ENCODE measurements around the gene MACROD2.
"Not testable (repeated sequence)": the region's sequence is repeated elsewhere in the genome, so short reads cannot be mapped to it uniquely, and the experiment has no call there.

The MACROD2 gene

DNA sequence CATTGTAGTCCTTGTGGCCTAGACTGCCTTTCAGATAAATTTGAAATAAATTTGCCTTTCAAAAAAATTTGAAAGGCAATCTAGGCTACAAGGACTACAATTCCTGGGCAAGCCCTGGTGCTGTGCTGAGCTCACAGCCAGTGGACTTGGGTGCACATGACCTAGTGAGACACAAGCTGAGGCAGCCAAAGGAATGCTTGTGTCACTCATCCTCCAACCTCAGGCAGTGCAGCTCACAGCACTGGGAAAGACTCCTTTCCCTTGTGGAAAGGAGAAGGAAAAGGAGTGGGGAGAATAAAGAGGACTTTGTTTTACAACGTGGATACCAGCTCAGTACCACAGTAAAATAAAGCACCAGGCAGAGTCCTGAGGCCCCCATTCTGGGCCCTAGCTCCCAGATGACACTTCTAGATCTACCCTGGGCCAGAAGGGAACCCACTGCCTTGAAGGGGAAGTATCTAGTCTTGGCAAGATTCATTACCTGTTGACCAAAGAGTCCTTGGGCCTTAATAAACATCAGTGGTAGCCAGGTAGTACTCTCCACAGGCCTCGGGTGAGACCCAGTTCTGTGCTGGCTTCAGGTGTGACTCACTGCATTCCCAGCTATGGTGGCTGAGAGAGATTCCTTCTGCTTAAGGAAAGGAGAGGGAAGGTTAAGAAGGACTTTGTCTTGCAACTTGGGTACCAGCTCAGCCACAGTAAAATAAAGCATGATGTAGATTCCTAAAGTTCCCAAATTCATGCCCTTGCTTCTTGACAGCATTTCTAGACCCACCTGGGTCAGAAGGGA is 1001.8 kb downstream of the MACROD2 start:
- DNase-seq (ENCODE audit: low spot score), result no peak

DNA sequence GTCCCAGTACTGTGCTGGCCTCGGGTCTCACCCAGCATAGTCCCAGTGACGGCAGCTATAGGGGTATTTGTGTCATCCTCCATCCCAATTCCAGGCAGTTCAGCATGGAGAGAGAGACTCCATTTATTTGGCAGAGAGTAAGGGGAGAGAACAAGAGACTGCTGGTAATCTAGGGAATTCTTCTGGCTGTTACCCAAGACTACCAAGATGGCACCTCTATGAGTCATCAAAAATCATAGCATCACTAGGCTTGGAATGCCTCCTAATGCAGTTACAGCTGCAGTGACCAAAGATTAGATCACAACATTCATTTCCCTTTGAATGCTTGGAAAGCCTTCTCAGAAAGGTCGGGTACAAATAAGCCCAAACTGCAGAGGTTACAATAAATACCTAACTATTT is 1002.5 kb downstream of the MACROD2 start:
- no peak for DNase-seq (ENCODE audit: low spot score)

DNA sequence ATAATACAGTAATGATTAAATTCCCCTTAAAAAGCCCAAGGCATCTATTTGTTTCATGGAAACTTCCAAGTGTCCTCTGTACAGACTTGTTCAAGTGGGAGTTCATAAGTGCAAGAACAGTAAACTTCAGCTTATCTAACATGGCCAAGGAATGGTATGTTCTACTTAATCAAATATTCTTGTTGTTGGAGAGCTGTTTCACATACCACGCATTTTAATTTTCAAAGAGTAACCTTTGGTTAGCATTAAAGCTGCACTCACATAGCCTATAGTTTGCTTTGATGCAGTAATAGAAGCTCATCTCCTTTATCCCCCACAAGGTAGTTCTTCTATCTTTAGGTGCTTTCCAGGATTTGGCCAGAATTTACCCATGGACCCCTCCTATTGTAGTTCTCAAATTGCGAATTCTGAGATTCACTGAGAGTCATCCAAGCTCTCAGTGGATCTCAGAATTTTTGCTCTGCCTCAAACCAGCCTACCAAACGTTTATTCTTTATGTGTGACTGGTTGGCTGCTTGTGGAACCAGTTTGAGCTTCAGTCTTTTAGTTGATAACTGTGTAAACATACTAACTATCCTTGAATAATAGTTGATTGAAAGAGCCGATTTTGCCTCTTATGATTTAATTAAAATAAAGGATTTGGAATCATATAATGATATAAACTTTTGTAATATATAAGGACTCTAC is 1010.1 kb downstream of the MACROD2 start:
- no peak for DNase-seq (ENCODE audit: low spot score)

DNA sequence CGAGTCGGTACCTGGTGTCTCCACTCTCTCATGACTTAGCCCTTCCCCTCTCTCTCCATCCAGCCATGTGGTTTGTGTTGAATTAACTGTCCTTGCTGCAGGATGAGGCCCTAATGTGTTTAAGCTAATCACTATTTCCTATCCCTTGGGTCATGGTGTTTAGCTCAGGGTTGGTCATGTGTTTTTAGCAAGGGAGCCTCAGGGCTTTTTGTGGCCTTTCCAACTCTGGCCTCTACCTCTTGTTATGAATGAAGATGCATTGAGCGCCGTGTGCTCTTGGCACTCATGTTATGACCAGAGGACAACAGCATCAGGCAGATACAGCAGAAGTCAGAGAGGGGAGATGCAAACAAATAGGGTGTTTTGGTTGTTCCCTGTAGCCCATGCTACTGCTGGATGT is 1016.3 kb downstream of the MACROD2 start:
- DNase-seq (ENCODE audit: low spot score), result no peak

DNA sequence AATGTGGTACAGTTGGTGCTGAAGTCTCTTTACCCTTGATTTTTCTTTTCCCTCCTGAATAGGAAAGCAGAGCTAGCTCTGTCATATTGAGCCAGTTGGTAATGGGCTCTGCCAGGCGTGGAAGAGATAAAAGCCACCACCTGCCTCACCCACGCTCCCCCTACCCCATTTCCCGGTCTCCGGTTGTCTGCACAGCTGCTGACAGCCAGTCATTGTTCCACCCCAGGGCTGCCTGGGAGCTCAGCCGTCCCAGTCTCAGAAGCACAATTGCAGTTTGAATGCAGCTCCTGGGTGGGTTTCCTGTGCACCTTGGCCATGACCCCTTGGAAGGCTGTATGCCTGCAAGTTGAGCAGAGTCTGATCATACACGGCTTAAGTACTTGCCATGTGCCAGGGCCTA is 1017.2 kb downstream of the MACROD2 start:
- no peak for DNase-seq (ENCODE audit: low spot score)

DNA sequence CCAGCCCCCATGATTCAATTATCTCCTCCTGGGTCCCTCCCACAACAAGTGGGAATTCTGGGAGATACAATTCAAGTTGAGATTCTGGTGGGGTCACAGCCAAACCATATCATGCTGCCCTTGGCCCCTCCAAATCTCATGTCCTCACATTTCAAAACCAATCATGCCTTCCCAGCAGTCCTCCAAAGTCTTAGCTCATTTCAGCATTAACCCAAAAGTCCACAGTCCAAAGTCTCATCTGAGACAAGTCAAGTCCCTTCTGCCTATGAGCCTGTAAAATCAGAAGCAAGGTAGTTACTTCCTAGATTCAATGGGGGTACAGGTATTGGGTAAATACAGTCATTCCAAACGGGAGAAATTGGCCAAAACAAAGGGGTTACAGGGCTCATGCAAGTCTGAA is 1021.6 kb downstream of the MACROD2 start:
- not testable (repeated sequence) for DNase-seq (ENCODE audit: low spot score)

DNA sequence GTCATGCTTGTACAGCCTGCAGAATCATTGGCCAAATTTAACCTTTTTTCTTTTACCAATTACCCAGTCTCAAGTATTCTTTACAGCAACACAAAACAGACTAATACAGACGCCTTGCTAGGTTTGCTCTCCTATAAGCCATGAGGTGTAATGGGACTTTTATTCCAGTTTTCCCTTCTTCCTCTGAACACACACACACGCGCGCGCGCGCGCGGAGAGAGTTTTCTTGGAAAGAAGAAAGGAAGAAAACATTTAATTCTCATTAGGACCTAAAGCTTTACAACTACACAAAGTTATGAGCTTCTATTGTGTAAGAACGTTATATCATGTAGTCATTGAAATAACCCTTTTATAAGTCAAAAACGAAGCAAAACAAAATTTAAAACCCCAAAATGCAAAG is 1023.6 kb downstream of the MACROD2 start:
- DNase-seq (ENCODE audit: low spot score), result no peak

DNA sequence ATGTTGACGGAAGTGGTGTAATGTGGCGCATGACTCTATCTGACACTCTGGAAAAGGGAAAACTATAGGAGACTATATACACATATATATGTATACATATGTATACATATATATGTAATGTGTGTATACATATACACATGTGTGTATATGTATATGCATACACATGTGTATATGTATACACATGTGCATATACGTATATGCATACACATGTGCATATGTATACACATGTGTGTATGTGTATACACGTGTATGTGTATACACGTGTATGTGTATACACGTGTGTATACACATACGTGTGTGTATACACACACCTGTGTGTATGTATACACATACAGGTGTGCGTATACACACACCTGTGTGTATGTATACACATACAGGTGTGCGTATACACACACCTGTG is 1025.5 kb downstream of the MACROD2 start:
- no peak for DNase-seq (ENCODE audit: low spot score)

DNA sequence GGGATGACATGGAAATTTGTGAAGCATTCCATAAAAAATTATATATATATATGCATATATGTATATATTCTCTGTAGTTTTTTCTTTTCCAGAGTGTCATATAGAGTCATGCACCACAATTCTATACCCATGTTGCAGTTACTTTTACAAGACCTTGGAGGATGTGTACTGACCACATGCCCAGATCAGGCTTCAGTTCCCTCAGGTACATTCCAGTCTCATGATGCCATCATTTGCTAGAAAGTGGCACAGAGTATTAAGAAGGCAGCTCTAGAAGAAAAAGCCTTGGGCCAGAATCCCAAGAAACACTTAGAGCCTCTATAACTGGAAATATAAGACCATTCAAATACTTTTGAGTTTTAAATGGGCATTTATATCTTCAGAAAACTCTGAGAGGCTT is 1027.6 kb downstream of the MACROD2 start:
- DNase-seq (ENCODE audit: low spot score), result no peak

DNA sequence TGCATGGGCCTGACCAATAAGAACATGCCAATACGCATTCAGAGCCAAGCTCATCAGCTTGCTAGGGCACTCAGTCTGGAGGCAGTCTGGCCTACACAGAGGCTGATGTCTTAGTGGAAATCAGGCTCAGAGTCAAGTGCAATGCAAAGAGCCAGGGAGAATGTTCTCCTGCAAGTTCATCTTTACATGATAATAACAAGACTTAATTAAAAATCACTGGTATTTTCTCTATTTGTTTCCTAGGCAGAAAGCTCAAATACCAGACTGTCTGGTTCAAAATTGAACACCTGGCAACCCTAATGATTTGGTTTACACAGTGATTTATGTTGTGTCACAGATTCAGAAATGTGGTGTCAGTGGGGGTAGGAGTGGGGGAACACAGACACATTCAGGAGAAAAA is 1031.4 kb downstream of the MACROD2 start:
- DNase-seq (ENCODE audit: low spot score), result no peak

DNA sequence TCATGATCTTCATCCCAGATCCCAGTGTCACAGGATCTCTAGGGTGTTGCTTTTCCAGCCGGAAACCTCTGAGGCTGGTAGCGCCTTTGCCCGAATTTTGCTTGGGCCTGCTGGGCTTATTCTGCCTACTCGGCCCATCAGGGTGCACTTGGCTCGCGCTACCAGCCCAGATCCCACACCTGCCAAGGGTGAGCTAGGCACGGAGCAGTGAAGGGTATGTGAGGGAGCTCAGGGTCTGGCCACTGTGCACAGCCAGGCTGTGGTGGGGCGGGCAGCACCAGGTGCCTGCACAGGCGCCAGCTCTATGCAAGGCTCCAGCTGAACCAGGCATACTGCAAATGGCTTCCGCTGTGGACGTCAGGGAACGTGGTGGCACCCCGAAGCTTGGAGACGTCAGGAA is 1035.5 kb downstream of the MACROD2 start:
- DNase-seq (ENCODE audit: low spot score), result no peak

DNA sequence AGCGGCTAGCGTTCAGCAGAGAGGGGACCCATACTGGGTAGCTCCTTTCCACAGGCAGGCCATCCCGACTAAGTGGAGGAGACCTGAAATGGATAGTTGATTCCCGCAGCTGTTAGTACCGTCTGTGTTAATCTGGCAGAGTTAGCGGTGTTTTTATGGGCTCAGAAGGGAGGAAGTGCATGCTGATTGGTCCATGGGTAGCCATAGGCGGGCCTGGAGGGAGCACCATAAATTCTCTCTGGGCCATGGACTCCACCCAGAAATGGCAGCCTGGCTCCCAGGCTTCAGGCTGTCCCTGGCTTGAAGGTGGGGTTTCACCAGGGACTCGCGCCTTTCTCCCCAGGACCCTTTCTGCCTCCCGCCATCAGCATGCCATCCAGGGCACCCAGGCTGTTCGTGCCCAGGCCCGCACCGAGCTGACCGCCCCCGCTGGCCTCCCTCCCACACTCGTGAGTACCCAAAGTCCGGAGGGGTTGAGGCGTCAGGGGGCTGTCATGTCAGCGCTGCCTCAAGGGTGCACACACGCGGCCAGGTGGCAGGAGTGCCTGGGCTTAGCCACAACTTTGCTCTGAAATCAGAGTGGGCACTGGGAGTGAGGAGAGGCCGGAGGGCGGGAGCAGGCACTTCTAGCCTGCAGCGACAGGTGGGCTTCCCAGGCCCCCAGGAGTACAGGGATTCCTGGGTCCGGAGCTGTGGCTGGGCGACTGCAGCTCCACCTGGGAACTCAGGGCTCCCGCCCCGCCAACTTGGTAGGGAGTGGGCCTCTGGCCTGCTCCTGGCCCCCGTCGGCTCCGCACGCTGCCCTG is 1036.4 kb downstream of the MACROD2 start:
- DNase-seq (ENCODE audit: low spot score), result no peak

DNA sequence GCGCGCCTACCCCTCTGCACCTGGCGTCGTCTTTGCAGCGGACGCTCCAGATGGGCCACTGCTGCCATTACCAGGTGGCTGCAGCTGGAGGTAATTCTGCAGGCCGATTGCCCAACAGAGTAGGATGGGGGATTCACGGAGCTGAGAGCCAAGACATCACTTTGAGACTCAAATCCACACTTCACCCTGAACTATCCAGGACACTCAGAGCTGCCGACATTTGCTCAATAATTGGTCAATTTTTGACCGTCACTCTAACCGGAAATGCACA is 1037.0 kb downstream of the MACROD2 start:
- no peak for DNase-seq (ENCODE audit: low spot score)

DNA sequence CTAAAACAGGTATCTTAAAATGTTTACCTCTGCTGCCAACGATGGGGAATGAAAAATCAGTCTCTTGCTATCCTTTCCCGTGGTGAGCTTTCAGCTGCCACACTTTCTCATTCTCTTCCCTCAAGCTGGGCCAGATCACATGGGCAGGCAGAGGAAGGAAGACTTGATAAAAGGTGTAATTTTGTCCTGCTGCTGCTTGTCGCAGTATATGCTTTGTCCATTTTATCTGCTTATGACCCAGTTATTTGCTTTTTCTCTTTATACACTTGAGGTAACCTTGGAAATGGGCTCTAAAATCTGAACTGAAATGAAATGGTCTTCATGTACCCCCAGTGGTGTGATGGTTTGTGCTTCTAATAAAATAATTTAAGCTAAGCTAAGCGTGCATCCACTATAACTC is 1038.0 kb downstream of the MACROD2 start:
- DNase-seq (ENCODE audit: low spot score), result no peak

DNA sequence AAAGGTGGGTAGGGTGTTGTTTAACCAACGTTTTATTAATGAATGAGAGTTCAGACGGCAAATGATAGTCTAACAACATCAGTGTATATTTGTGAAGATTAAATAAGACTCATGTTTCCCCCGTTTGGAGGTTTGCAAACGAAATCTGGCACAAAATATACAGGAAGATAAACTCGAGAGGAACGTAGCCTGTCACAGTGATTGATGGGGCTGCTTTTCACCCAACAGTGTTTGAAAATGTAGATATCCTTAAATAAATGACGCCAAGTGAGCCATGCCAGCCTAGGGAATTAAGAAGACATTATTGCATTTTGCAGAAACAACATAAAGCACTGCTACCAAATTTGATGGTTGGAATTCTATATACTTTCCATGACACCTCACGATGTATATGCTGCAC is 1038.6 kb downstream of the MACROD2 start:
- no peak for DNase-seq (ENCODE audit: low spot score)

DNA sequence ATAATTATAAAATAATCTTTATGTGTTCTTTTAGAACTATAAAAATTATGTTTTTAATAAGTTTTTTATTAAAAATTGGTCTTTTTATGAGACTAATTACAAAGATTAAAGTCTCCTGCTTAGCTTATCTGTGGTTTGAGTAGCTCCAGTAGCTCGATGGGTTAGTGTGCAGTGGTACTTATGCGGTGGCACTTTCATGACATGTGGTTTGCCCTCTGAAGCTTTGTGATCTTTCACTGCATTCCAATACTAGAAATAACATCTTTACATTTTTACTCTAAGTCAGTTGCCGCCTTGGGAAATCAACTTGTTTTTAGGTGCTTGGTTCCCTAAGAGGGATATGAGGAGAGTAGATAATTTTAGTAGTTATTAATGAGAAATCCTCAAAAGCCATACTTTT is 1041.6 kb downstream of the MACROD2 start:
- DNase-seq (ENCODE audit: low spot score), result no peak

DNA sequence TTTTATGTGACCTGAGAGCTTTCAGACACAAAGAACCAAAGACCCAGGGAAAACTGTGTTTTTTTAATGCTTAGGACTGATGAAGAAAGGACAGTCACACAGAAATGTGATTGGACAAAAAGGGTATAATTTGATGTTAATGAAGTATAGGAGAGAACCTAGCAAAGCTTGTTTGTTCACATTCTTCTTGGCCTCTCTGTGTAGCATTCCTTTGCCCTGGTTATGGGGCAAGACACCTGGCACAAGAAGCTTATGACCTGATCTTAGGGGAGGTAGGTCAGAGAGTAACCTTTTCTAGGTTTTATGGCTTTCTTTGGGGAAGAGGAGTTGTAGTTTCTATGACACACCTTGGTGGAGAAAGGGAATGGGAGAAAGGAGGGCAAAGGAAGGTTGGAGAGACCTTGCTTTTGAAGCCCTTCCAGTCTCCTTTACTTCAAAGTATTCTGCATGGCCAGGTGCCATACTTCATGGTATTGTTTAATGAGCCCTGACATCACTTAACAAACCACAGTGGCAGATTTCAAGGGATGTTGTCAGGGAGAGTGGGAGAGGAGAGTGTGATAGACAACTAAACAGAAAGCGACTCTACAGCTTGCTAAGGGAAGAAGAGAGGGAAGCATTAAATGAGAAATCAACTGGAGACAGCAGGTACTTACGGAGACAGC is 1043.9 kb downstream of the MACROD2 start:
- DNase-seq (ENCODE audit: low spot score), result no peak

DNA sequence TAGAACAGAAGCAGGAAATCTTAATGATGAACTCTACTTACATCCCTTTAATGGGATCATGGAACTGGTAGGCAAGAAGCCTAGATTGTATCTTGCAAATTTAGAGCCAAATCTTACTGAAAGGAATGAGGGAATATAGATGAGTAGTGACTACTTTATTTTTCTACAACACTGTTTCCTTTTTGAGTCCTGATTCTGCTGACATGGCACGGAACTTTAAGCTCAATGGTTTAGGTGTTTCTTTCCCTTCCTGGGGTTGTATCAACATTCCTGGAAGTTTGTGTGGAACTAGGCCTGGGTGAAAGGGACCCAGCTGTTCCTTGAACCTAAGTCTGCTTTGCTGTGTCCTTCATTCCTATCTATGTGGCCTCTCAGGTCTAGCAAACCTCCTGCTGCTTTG is 1047.4 kb downstream of the MACROD2 start:
- no peak for DNase-seq (ENCODE audit: low spot score)

DNA sequence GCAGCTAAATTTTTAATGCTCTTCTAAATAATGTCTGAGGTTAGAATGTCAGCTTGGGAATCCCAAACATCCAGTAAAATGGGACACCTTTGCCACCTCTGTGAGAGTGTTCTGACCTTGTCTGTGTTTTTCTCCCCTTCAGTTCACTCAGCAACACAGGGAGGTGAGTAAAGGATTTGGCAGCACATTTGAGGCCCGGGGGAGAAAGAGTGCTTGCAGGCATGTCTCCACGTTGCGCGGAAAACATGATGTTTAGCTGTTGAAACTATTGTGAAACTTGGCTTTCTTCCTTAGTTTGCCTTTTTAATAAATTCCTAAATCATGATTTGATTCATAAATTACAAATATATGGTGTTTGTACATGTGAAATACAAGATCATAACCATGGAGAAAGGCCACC is 1049.9 kb downstream of the MACROD2 start:
- DNase-seq (ENCODE audit: low spot score), result no peak

DNA sequence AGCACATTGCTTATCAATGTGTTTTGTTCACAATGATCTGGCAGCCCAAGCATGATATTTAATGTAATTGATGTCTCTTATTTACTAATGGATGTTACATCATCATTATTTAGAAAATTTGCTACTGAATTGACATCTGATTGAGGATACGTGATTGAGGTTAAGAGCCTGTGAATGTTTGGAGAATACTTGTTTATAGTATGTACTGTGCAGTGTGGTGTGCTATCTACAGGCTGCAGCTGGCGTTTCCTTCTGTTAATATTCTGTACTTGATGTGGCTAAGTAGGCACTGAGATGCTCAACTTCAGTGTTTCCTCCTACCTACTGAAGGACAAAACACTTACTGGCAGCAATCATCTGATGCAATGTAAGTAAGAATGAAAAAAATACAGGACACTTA is 1051.7 kb downstream of the MACROD2 start:
- DNase-seq (ENCODE audit: low spot score), result no peak

DNA sequence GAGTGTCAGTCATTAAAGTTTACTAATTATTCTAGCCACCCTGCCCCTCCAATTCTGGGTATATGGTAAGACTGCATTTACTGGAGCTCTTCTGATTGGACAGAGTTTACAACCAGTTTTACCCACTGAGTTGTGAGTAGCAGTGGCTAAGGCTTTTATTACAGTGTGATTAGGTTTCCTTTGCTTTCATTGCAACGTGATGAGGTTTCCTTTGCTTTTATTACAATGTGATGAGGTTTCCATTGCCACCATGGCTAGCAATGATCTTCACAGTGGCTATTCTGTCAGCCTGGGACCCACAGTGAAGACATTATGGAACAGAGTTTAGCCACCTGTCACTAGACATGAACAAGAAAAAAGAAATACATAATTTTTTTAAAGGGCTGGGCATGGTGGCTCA is 1052.3 kb downstream of the MACROD2 start:
- no peak for DNase-seq (ENCODE audit: low spot score)

DNA sequence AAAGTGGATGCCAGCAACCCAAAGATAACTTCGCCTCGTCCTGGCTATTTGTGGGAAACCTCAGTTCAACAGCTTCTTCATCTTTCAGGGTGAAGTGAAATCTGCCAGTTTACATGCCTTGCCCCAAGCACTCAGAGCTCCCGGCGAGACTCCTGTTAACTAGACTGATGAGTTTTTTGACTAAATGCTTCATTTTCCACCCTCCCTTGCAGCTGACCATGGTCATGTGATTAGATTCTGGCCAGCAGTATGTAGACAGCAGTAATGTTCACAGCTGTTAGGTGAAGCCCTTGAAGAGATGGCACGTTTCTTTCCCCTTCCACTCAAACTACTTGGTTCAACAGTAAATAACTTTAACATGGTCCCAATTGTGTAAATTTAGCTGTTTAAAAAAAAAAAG is 1060.9 kb downstream of the MACROD2 start:
- no peak for DNase-seq (ENCODE audit: low spot score)

DNA sequence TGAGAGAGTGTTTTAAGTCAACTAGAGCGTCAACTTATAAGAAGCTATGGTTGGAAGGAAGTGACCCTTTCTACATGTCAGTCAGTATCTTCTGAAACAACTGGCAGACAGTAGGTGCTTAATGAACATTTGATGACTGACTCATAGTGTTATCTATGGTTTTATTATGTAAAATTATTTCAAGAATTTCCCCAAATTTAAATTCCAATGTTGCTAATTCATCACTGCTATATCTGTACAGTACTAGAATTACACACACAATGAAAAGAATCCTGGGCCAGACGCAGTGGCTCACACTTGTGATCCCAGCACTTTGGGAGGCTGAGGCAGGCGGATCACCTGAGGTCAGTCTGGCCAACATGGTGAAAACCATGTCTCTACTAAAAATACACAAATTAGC is 1063.5 kb downstream of the MACROD2 start:
- no peak for DNase-seq (ENCODE audit: low spot score)
